SK-N-SH (cell line): ENCODE results near the gene DIAPH2. TPM values are rescaled to one million over a fixed set of nuclear protein-coding genes. Genes with fewer than 3 reads are reported as not detected.

ENCODE experiments used
- CTCF ChIA-PET: fragments of 300-600, 350-600 bp; formaldehyde crosslinking; extraction: SDS; loops from one replicate; lab custom pipeline; 2021; lab: Yijun Ruan, JAX
- POLR2A ChIA-PET: fragments of 350-600 bp; sonication (Branson Sonifier 250); formaldehyde crosslinking; extraction: SDS; loops from one replicate; lab custom pipeline; 2020; ENCODE audit warnings: antibody characterized with exemption, inconsistent platforms; lab: Yijun Ruan, JAX
- DNase-seq: peaks from one replicate; pipeline ENCODE4 v3.0.0; 2012
- H2AFZ ChIP-seq: fragments of 200-600 bp; sonication (generic); 2 replicates; pipeline ENCODE4 v1.8.1; 2016; ENCODE audit warnings: antibody characterized with exemption, mild to moderate bottlenecking, low read depth
- H3F3A ChIP-seq: fragments of 200-600 bp; sonication (generic); replicated peaks from 2 replicates; pipeline ENCODE3; 2016; ENCODE audit warnings: antibody characterized with exemption, mild to moderate bottlenecking; ENCODE audit not compliant: insufficient read depth
- H3K27ac ChIP-seq, 2 experiments: fragments of 200-500 bp in 1 of 2; fragments of 200-600 bp in 1 of 2; sonication (Bioruptor generic) in 1 of 2; sonication (generic), shearing (Covaris generic) in 1 of 2; 2 replicates each; pipeline versions ENCODE4 v1.5.1 to v1.6.1; 2014 to 2016; ENCODE audit warnings: low read depth in 2 of 2, inconsistent platforms in 1 of 2, low read length in 1 of 2, mild to moderate bottlenecking in 1 of 2, mixed read lengths in 1 of 2
- H3K27me3 ChIP-seq: fragments of 200-600 bp; sonication (generic), shearing (Covaris generic); 2 replicates; pipeline ENCODE4 v1.6.1; 2016; ENCODE audit warnings: mixed run types; ENCODE audit not compliant: insufficient read depth
- H3K36me3 ChIP-seq, 2 experiments: fragments of 200-500 bp in 1 of 2; fragments of 200-600 bp in 1 of 2; sonication (Bioruptor generic) in 1 of 2; sonication (generic) in 1 of 2; replicated peaks in 1 of 2; 2 replicates each; pipeline versions ENCODE3 to v1.5.1; 2014 to 2016; ENCODE audit warnings: low read length in 1 of 2, mild to moderate bottlenecking in 1 of 2; ENCODE audit not compliant: insufficient read depth in 2 of 2, control insufficient read depth in 1 of 2
- H3K4me1 ChIP-seq, 2 experiments: fragments of 200-500 bp in 1 of 2; fragments of 200-600 bp in 1 of 2; sonication (Bioruptor generic) in 1 of 2; sonication (generic), shearing (Covaris generic) in 1 of 2; 2 replicates each; pipeline versions ENCODE4 v1.5.1 to v1.6.1; 2014 to 2016; ENCODE audit warnings: low read depth in 1 of 2, low read length in 1 of 2, mixed run types in 1 of 2; ENCODE audit not compliant: insufficient read depth in 2 of 2, control insufficient read depth in 1 of 2
- H3K4me2 ChIP-seq: fragments of 200-600 bp; sonication (generic), shearing (Covaris generic); 2 replicates; pipeline ENCODE4 v1.6.1; 2017; ENCODE audit warnings: mixed run types
- H3K4me3 ChIP-seq, 2 experiments: fragments of 200-500 bp in 1 of 2; fragments of 200-600 bp in 1 of 2; sonication (Bioruptor generic) in 1 of 2; sonication (generic), shearing (Covaris generic) in 1 of 2; 2 replicates each; pipeline versions ENCODE4 v1.5.1 to v1.8.1; 2014 to 2016; ENCODE audit warnings: low read depth in 2 of 2, inconsistent platforms in 1 of 2, low read length in 1 of 2, mild to moderate bottlenecking in 1 of 2, mixed read lengths in 1 of 2, moderate library complexity in 1 of 2
- H3K79me2 ChIP-seq: fragments of 200-600 bp; sonication (generic); 2 replicates; pipeline ENCODE4 v1.8.1; 2017; ENCODE audit warnings: mild to moderate bottlenecking; ENCODE audit not compliant: insufficient read depth
- H3K9ac ChIP-seq: fragments of 200-600 bp; sonication (generic); 2 replicates; pipeline ENCODE4 v1.6.1; 2017; ENCODE audit warnings: mixed run types
- H3K9me2 ChIP-seq: fragments of 200-600 bp; sonication (generic); 2 replicates; pipeline ENCODE4 v1.6.1; 2017; ENCODE audit warnings: mixed run types
- H3K9me3 ChIP-seq: fragments of 200-600 bp; sonication (generic); 2 replicates; pipeline ENCODE4 v1.6.1; 2017; ENCODE audit warnings: mixed run types, mild to moderate bottlenecking, moderate library complexity
- H4K20me1 ChIP-seq: fragments of 200-600 bp; sonication (generic); 2 replicates; pipeline ENCODE4 v1.6.1; 2017; ENCODE audit warnings: mild to moderate bottlenecking, mixed run types; ENCODE audit not compliant: insufficient read depth
- FOSL2 ChIP-seq: IDR thresholded peaks from 2 replicates; pipeline ENCODE4 v1.4.0; 2012; ENCODE audit warnings: low read depth, mild to moderate bottlenecking, moderate library complexity, borderline replicate concordance
- FOXM1 ChIP-seq: IDR thresholded peaks from 2 replicates; pipeline ENCODE4 v1.4.0; 2012; ENCODE audit warnings: low read depth, mild to moderate bottlenecking
- GABPA ChIP-seq: IDR thresholded peaks from 2 replicates; pipeline ENCODE4 v1.4.0; 2012; ENCODE audit warnings: low read depth, mild to moderate bottlenecking
- NFIC ChIP-seq: IDR thresholded peaks from 2 replicates; pipeline ENCODE4 v1.4.0; 2012; ENCODE audit warnings: borderline replicate concordance
- NRF1 ChIP-seq: IDR thresholded peaks from 2 replicates; pipeline ENCODE4 v1.6.1; 2012; ENCODE audit warnings: low read depth, mild to moderate bottlenecking, low read length
- PBX3 ChIP-seq: IDR thresholded peaks from 2 replicates; pipeline ENCODE4; 2012
- RCOR1 ChIP-seq: fragments of 150-350 bp; IDR thresholded peaks from 2 replicates; pipeline ENCODE4 v1.6.1; 2017; ENCODE audit warnings: antibody characterized with exemption, low read length
- RFX5 ChIP-seq: IDR thresholded peaks from 2 replicates; pipeline ENCODE4 v1.6.1; 2012; ENCODE audit warnings: mild to moderate bottlenecking, improper control_type of control experiment, low read length
- RXRA ChIP-seq: IDR thresholded peaks from 2 replicates; pipeline ENCODE4 v1.4.0; 2012; ENCODE audit warnings: low read depth, mild to moderate bottlenecking, borderline replicate concordance
- USF2 ChIP-seq: fragments of 150-350 bp; IDR thresholded peaks from 2 replicates; pipeline ENCODE4 v1.6.1; 2017; ENCODE audit warnings: antibody characterized with exemption, low read length, low read depth, borderline replicate concordance
- YY1 ChIP-seq: IDR thresholded peaks from 2 replicates; pipeline ENCODE4 v1.4.0; 2012; ENCODE audit warnings: low read depth, mild to moderate bottlenecking
- WGBS: methylation state at CpG from one replicate; pipeline ENCODE4 v1.1.6; 2017; ENCODE audit warnings: low lambda C conversion rate; 5-methylcytosine and 5-hydroxymethylcytosine counted together
- polyA plus RNA-seq, 3 experiments: library from polyadenylated mRNA; depleted of rRNA; stranded (reverse); fragments of >200 nt; gene quantifications; 2 replicates each; pipeline ENCODE4 v1.2.3, GENCODE V29; 2012
- TF ChIP-seq, protein P1 (sequence below): IDR thresholded peaks from 2 replicates; pipeline ENCODE4 v1.4.0; 2012; ENCODE audit warnings: low read depth
- TF ChIP-seq, protein P2 (sequence below): fragments of 150-350 bp; IDR thresholded peaks from 2 replicates; pipeline ENCODE4 v1.6.1; 2016; ENCODE audit warnings: mild to moderate bottlenecking, low read depth, low read length
- TF ChIP-seq, protein P3 (sequence below): IDR thresholded peaks from 2 replicates; pipeline ENCODE4 v1.4.0; 2012; ENCODE audit warnings: low read depth, borderline replicate concordance

The DIAPH2 gene
- polyA plus RNA-seq, 1 of the 3 experiments (the other 2 are of a cell fraction), result 1.1 TPM

DNA sequence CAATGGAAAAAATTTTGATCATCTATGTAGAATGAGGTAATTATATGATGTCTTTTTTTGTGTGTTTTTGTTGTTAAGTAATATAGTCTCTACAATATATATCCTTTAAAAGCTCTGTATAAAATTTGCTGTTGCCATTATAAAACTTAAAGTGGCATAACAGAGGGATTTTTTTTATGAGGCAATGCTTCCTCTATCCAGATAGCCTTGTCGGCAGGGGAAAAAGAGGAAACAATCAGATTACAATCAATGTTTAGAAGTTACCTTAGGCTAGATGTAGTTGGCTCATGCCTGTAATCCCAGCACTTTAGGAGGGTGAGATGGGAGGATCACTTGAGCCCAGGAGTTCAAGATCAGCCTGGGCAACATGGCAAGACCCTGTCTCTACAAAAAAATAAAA lies 86.8 kb downstream of the DIAPH2 start:
- Histone ChIP-seq H3K4me3 (no peak overlapping the region), H3K27ac (no peak overlapping the region), H3K9me3 (no peaks in the 10 kb centered on the region), H3K36me3 (no peaks in the 10 kb centered on the region), H3F3A (no peaks in the 10 kb centered on the region), H3K4me1 (no peaks in the 10 kb centered on the region), H3K4me2 (no peak overlapping the region), H3K79me2 (no peaks in the 10 kb centered on the region), H3K27me3 (no peaks in the 10 kb centered on the region), H3K9me2 (no peaks in the 10 kb centered on the region), H3K9ac (no peak overlapping the region), H2AFZ (no peak overlapping the region), H4K20me1 (no peaks in the 10 kb centered on the region)
- TF ChIP-seq, protein P1, sequence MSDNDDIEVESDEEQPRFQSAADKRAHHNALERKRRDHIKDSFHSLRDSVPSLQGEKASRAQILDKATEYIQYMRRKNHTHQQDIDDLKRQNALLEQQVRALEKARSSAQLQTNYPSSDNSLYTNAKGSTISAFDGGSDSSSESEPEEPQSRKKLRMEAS, result no peak
- TF ChIP-seq, protein P2, sequence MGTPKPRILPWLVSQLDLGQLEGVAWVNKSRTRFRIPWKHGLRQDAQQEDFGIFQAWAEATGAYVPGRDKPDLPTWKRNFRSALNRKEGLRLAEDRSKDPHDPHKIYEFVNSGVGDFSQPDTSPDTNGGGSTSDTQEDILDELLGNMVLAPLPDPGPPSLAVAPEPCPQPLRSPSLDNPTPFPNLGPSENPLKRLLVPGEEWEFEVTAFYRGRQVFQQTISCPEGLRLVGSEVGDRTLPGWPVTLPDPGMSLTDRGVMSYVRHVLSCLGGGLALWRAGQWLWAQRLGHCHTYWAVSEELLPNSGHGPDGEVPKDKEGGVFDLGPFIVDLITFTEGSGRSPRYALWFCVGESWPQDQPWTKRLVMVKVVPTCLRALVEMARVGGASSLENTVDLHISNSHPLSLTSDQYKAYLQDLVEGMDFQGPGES, result no peak
- no peak for TF ChIP-seq NFIC
- TF ChIP-seq RFX5, result no peak
- no peak for TF ChIP-seq FOXM1
- TF ChIP-seq FOSL2, result no peak
- no peak for TF ChIP-seq YY1
- no peak for TF ChIP-seq RCOR1
- TF ChIP-seq NRF1, result no peak
- TF ChIP-seq RXRA, result no peak
- TF ChIP-seq PBX3, result no peak
- TF ChIP-seq, protein P3, sequence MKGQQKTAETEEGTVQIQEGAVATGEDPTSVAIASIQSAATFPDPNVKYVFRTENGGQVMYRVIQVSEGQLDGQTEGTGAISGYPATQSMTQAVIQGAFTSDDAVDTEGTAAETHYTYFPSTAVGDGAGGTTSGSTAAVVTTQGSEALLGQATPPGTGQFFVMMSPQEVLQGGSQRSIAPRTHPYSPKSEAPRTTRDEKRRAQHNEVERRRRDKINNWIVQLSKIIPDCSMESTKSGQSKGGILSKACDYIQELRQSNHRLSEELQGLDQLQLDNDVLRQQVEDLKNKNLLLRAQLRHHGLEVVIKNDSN, result no peak
- TF ChIP-seq GABPA, result no peak
- TF ChIP-seq USF2, result no peak
- CTCF ChIA-PET, result no interaction called here
- DNase-seq, result no peak
- WGBS, result 39% methylated on average over 1 of the region's 1 CpG
- POLR2A ChIA-PET, result no interaction called here

DNA sequence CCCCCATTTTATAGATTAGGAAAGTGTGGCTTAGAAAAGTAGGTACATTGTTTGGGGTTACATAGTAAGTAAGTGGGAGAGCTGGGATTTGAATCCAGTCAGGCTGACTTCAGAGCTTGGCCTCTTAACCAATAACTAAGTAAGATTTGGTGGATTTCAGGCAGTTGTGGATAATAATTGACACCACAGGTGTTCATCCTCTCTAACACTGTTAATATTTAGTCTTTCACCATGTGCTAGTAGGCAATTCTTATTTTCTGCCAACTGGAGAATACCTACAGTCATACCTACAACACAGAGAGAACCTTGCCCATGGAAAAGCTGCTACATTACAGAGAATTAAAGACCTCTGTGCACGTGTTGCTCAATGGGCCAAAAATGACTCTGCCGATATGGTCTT lies 89.5 kb downstream of the DIAPH2 start:
- no peaks in the 10 kb centered on the region for H3K4me1 ChIP-seq
- H3K79me2 ChIP-seq, result no peaks in the 10 kb centered on the region
- no peak overlapping the region for H3K27ac ChIP-seq
- H3K4me3 ChIP-seq, result no peak overlapping the region
- no peak for DNase-seq
- ChIA-PET POLR2A (no interaction called here), CTCF (no interaction called here)
- WGBS, result 50% methylated on average over 2 of the region's 2 CpGs
- no peak overlapping the region for H2AFZ ChIP-seq
- H3K9ac ChIP-seq, result no peak overlapping the region
- no peaks in the 10 kb centered on the region for H3K9me2 ChIP-seq
- no peak for TF ChIP-seq NRF1
- TF ChIP-seq, all 33 proteins: peak for 0
- Histone ChIP-seq H3K4me2 (no peak overlapping the region), H3K36me3 (no peaks in the 10 kb centered on the region), H4K20me1 (no peaks in the 10 kb centered on the region), H3K27me3 (no peaks in the 10 kb centered on the region), H3F3A (no peaks in the 10 kb centered on the region), H3K9me3 (no peaks in the 10 kb centered on the region)
